HG02943 (cell line): ENCODE data around the gene LIPE.
A peak's percentile ranks its signal among the peaks of the same experiment; 100 is the strongest.

ENCODE experiments used
- ATAC-seq: cut with Tn5 transposase; IDR thresholded peaks from one replicate; pipeline ENCODE4 v1.9.1; 2021; ENCODE audit warnings: mild to moderate bottlenecking, low read depth, moderate library complexity; ENCODE audit not compliant: unreplicated experiment

Gene LIPE

GRCh38 chr19:42412661-42413076, 14.5 kb downstream of the LIPE start:
- no peak for ATAC-seq

GRCh38 chr19:42412227-42412626, 15.0 kb downstream of the LIPE start:
- ATAC-seq = no peak

- ATAC-seq = no peak
These were observed 15.5 kb downstream of the LIPE start for GRCh38 chr19:42411581-42412178.

- no peak for ATAC-seq
These were observed 16.8 kb downstream of the LIPE start for GRCh38 chr19:42410371-42410770.

GRCh38 chr19:42409477-42409876, 17.7 kb downstream of the LIPE start:
- ATAC-seq = no peak

- ATAC-seq = no peak
These were observed 19.4 kb downstream of the LIPE start for GRCh38 chr19:42407816-42408175.

- no peak for ATAC-seq
These were observed 19.9 kb downstream of the LIPE start for GRCh38 chr19:42407085-42407815.

GRCh38 chr19:42406111-42406510, 21.1 kb downstream of the LIPE start:
- ATAC-seq = no peak

- ATAC-seq = no peak
These were observed 23.6 kb downstream of the LIPE start for GRCh38 chr19:42403586-42403985.

- no peak for ATAC-seq
These were observed 24.6 kb downstream of the LIPE start for GRCh38 chr19:42402376-42403116.

GRCh38 chr19:42401365-42402303, 25.6 kb downstream of the LIPE start:
- ATAC-seq = no peak

GRCh38 chr19:42400404-42400803, 26.8 kb downstream of the LIPE start:
- ATAC-seq = no peak

- no peak for ATAC-seq
These were observed 29.7 kb downstream of the LIPE start for GRCh38 chr19:42397263-42398166.

- peak; percentile 93 for ATAC-seq
These were observed 30.6 kb downstream of the LIPE start for GRCh38 chr19:42396381-42397262.

- ATAC-seq = no peak
These were observed 32.4 kb downstream of the LIPE start for GRCh38 chr19:42394751-42395150.

GRCh38 chr19:42392165-42392564, 35.0 kb downstream of the LIPE start:
- ATAC-seq = no peak

- ATAC-seq = no peak
These were observed 37.3 kb downstream of the LIPE start, which contains the start of gene CNFN for GRCh38 chr19:42389899-42390298. TSS of gene CNFN (minus strand) at chr19:42390297. CDS start at chr19:42389037, 1,260 bp downstream.

GRCh38 chr19:42388851-42389489, 38.2 kb downstream of the LIPE start:
- no peak for ATAC-seq
